ENCODE data around the gene GRIFIN.

Gene GRIFIN

GRCh38 chr7:2512179-2512661 is 36.0 kb upstream of the GRIFIN start:
- no peak overlapping the region for H3K4me3 ChIP-seq (replicated peaks in 1 of 2; ENCODE audit: low read depth in 2 of 2, low read length in 2 of 2)
- no peak for DNase-seq (ENCODE audit: low read depth in 2 of 2)
- no peak for TF ChIP-seq CTCF (IDR thresholded peaks at IDR 0.05; ENCODE audit: low read depth, low read length)

- no peak for TF ChIP-seq CTCF (IDR thresholded peaks at IDR 0.05; ENCODE audit: low read depth, low read length)
- no peak overlapping the region for H3K4me3 ChIP-seq (replicated peaks in 1 of 2; ENCODE audit: low read depth in 2 of 2, low read length in 2 of 2)
- DNase-seq (ENCODE audit: low read depth in 2 of 2), result no peak
These were observed 35.6 kb upstream of the GRIFIN start for GRCh38 chr7:2511769-2512168.

GRCh38 chr7:2510909-2511768 is 34.9 kb upstream of the GRIFIN start:
- H3K4me3 ChIP-seq (replicated peaks in 1 of 2; ENCODE audit: low read depth in 2 of 2, low read length in 2 of 2), result no peak overlapping the region
- DNase-seq (ENCODE audit: low read depth in 2 of 2), result no peak
- no peak for TF ChIP-seq CTCF (IDR thresholded peaks at IDR 0.05; ENCODE audit: low read depth, low read length)

GRCh38 chr7:2510130-2510776 is 34.1 kb upstream of the GRIFIN start:
- no peak for TF ChIP-seq CTCF (IDR thresholded peaks at IDR 0.05; ENCODE audit: low read depth, low read length)
- DNase-seq (ENCODE audit: low read depth in 2 of 2), result no peak
- H3K4me3 ChIP-seq (replicated peaks in 1 of 2; ENCODE audit: low read depth in 2 of 2, low read length in 2 of 2), result no peak overlapping the region

GRCh38 chr7:2509298-2509906 is 33.2 kb upstream of the GRIFIN start:
- H3K4me3 ChIP-seq (replicated peaks in 1 of 2; ENCODE audit: low read depth in 2 of 2, low read length in 2 of 2), result no peak overlapping the region
- DNase-seq (ENCODE audit: low read depth in 2 of 2), result no peak
- no peak for TF ChIP-seq CTCF (IDR thresholded peaks at IDR 0.05; ENCODE audit: low read depth, low read length)

GRCh38 chr7:2508327-2509215 is 32.4 kb upstream of the GRIFIN start:
- H3K4me3 ChIP-seq (replicated peaks in 1 of 2; ENCODE audit: low read depth in 2 of 2, low read length in 2 of 2), result no peak overlapping the region
- no peak for TF ChIP-seq CTCF (IDR thresholded peaks at IDR 0.05; ENCODE audit: low read depth, low read length)
- DNase-seq (ENCODE audit: low read depth in 2 of 2), result peak; percentile 40 to 64

Data from cardiac fibroblast (primary cell).